SU-DHL-6 (cell line): ENCODE measurements around the gene TFG.

Experiments used
- CTCF ChIP-seq: fragments of 200-600 bp; sonication (generic); IDR thresholded peaks from one replicate; pipeline ENCODE4 v1.5.1; 2017; ENCODE audit warnings: antibody characterized with exemption, mild to moderate bottlenecking, low read length, moderate library complexity; ENCODE audit not compliant: insufficient read depth, poor library complexity, severe bottlenecking
- EZH2phosphoT487 ChIP-seq: fragments of 200-600 bp; sonication (generic), shearing (Covaris generic); conservative IDR thresholded peaks from 2 replicates; pipeline ENCODE4 v1.6.1; 2018; ENCODE audit warnings: mild to moderate bottlenecking, antibody characterized with exemption, low read length, moderate library complexity, mixed read lengths

DNA sequence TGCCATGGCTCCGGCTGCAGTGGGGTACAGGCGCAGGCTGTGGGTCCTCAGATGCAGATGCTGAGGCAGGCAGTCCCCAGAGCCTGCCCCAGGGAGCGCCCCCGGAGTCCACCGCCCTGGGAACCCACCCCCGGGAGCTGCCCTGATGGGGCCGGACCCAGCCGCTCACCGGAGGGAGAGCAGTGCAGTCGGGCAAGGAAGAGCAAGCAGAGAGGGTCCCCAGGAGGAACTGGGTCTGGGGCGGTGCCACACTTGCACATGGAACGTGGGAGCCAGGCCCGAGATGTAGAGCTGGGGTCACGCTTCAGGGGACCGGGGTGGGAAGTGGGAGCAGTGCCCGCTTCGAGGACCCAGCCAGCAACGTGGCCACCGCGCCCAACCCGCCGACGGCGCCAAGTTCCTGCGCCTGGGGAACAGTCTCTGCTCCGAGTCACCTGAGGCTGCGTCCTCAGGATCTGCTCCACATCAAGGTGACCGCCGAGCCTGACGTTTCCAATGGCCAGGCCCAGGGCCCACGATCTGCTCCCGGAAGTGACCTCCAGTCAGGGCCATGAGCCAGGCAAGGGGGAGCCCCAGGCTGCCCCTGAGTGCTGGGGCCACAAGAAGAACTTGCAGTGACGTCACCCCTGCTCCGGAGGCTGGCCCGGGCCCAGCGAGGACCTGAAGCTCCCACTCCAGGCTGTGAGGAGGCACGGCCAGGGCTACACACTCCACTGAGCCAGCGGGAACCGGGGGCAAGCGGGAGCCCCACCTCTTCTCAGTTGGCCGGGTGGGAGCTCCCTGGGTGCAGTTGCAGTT, 27.0 kb upstream of the TFG start:
- no peak for TF ChIP-seq CTCF
- no peak for TF ChIP-seq EZH2phosphoT487
